ENCODE measurements around the gene EFHB. TPM values are rescaled to one million over a fixed set of nuclear protein-coding genes. Genes with fewer than 3 reads are reported as not detected.
"Not testable (repeated sequence)": the region's sequence is repeated elsewhere in the genome, so short reads cannot be mapped to it uniquely, and the experiment has no call there.

Gene EFHB
- total RNA-seq, 4 donors from 2014 or later = 0.27 to 2.4 TPM; not detected in 2

GRCh38 chr3:19967208-19967607 lies 33.2 kb upstream of the EFHB start:
- Histone ChIP-seq H3K27me3 (no peaks in the 10 kb centered on the region), H3K36me3 (no peaks in the 10 kb centered on the region), H3K4me3 (no peak overlapping the region), H3K4me1 (peaks cover 0 to 57% (median 0%) of the 10 kb centered on the region in 3 donors), H3K9me3 (no peaks in the 10 kb centered on the region), H3K27ac (no peak overlapping the region)
- TF ChIP-seq EP300 (IDR thresholded peaks at IDR 0.05) (no peak), POLR2AphosphoS5 (IDR thresholded peaks at IDR 0.05) (no peak), CTCF (IDR thresholded peaks at IDR 0.05) (no peak), POLR2A (IDR thresholded peaks at IDR 0.05) (no peak)
- WGBS, 2 donors (ENCODE audit: low coverage in 1 of 2) = 66 to 93% methylated on average over 4 of the region's 6 CpGs
- ATAC-seq = no peak

GRCh38 chr3:19961960-19962359 lies 27.9 kb upstream of the EFHB start:
- WGBS, 2 donors (ENCODE audit: low coverage in 1 of 2) = 85 to 90% methylated on average over 2 to 4 of the region's 4 CpGs

GRCh38 chr3:19960696-19961095 lies 26.7 kb upstream of the EFHB start:
- H3K9me3 ChIP-seq = no peaks in the 10 kb centered on the region
- H3K27me3 ChIP-seq = no peaks in the 10 kb centered on the region
- H3K4me3 ChIP-seq = no peak overlapping the region
- H3K36me3 ChIP-seq = peaks cover 0 to 8% of the 10 kb centered on the region in 2 donors
- ATAC-seq = no peak
- 76 to 77% methylated on average over 4 of the region's 4 CpGs for WGBS, 2 donors (ENCODE audit: low coverage in 1 of 2)
- TF ChIP-seq CTCF (IDR thresholded peaks at IDR 0.05) = no peak
- TF ChIP-seq POLR2A (IDR thresholded peaks at IDR 0.05) = no peak
- no peak for TF ChIP-seq EP300 (IDR thresholded peaks at IDR 0.05)
- TF ChIP-seq POLR2AphosphoS5 (IDR thresholded peaks at IDR 0.05) = no peak
- H3K4me1 ChIP-seq = peaks cover 0 to 52% (median 0%) of the 10 kb centered on the region in 3 donors
- no peak overlapping the region for H3K27ac ChIP-seq

More at GRCh38 chr3:19961960-19962359, 27.9 kb upstream of the EFHB start:
- Histone ChIP-seq H3K4me3 (no peak overlapping the region), H3K36me3 (no peaks in the 10 kb centered on the region), H3K27me3 (no peaks in the 10 kb centered on the region), H3K9me3 (no peaks in the 10 kb centered on the region), H3K27ac (no peak overlapping the region), H3K4me1 (peaks cover 0 to 46% (median 0%) of the 10 kb centered on the region in 3 donors)
- no peak for ATAC-seq
- TF ChIP-seq POLR2AphosphoS5 (IDR thresholded peaks at IDR 0.05) (no peak), CTCF (IDR thresholded peaks at IDR 0.05) (no peak), POLR2A (IDR thresholded peaks at IDR 0.05) (no peak), EP300 (IDR thresholded peaks at IDR 0.05) (no peak)

- Histone ChIP-seq H3K4me3 (no peak overlapping the region), H3K27me3 (no peaks in the 10 kb centered on the region), H3K27ac (no peak overlapping the region), H3K9me3 (no peaks in the 10 kb centered on the region), H3K36me3 (peaks cover 0 to 15% of the 10 kb centered on the region in 2 donors), H3K4me1 (peaks cover 0 to 57% (median 0%) of the 10 kb centered on the region in 3 donors)
- no peak for TF ChIP-seq POLR2A (IDR thresholded peaks at IDR 0.05)
- TF ChIP-seq CTCF (IDR thresholded peaks at IDR 0.05) = no peak
- TF ChIP-seq EP300 (IDR thresholded peaks at IDR 0.05) = no peak
- no peak for TF ChIP-seq POLR2AphosphoS5 (IDR thresholded peaks at IDR 0.05)
- no peak for ATAC-seq
- 100% methylated on average over 1 to 2 of the region's 4 CpGs for WGBS, 2 donors (ENCODE audit: low coverage in 1 of 2)
Observed at GRCh38 chr3:19959505-19959904, 25.5 kb upstream of the EFHB start.

GRCh38 chr3:19957354-19957753 lies 23.3 kb upstream of the EFHB start:
- H3K9me3 ChIP-seq, H3K27me3 ChIP-seq, H3K27ac ChIP-seq, H3K4me3 ChIP-seq, ATAC-seq: not testable (repeated sequence)
- peaks cover 0 to 37% of the 10 kb centered on the region in 2 donors for H3K36me3 ChIP-seq
- WGBS, 2 donors (ENCODE audit: low coverage in 1 of 2) = 80 to 88% methylated on average over 1 to 8 of the region's 9 CpGs
- peaks cover 0 to 62% (median 0%) of the 10 kb centered on the region in 3 donors for H3K4me1 ChIP-seq
